Cortex of kidney (tissue), 1 donor: Measurements from ENCODE around the gene WRAP73.

ENCODE experiments used
- DNase-seq: peaks from one replicate; lab custom pipeline; 2025; lab: John Stamatoyannopoulos, UW

WRAP73 gene

DNA sequence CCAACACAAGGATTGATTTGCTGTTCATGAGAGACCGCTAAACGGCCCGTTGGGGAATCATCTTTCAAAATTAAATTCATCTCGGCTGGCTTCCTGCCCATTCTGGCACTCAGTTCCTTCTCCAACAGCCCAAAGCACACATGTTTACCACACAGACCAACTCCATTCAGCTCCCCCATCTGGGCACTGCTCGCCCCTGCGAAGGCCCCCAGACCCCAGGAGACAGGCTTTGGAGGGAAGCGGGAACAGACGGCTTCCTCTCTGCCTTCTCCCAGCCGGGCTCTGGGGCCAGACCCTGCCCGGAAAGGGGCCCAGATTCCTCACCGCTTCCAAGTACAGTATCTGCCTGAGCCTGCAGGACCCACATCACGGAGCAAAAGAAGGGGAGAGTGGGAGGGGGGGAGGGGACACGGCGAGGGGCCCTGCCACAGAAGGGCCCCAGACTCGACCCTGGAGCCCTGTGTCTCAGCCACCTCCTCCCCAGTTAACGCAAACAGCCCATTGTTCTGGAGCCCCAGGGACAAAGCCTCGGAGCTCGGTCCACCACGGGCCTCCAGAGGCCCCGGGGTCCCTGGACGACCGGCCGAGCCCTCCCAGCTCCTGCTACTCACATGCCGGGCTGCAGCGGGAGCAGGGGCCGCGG, 39.3 kb downstream of the WRAP73 start:
- DNase-seq, result no peak

DNA sequence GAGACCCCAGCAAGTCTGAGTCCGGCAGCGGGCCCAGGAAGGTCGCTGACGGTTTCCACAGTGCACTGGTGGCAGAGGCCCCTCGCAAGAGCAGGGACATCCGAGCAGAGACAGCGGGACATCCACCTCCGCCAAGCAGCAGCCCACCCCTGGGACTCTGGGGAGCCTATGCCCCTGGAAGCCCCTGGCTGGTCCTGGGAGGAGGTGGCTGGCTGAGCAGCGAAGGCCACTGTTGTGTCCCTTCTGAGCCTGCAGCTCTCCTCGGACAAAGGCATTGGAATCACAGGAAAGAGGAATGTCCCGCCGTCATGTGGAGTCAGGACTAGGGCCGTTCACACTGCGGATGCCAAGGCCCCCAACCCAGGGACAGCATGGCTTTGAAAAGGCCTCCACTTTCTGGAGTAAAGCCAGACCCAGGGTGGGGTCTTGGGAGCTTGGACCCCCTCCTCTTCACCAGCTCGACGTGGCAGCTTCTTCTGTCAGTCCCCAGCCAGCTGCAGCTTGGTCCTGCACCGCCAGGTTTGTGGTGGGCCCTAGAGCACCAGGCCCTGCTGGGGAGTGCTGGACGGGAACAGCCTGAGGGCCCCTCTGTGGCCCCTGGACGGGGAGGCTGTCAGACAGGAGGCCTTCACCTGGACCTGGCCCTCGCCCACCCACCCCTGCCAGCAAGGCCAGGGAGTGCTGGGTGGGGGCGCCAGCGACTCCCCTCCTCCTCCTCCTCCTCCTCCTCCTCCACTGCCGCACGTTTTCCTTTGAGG, 40.0 kb downstream of the WRAP73 start:
- no peak for DNase-seq

DNA sequence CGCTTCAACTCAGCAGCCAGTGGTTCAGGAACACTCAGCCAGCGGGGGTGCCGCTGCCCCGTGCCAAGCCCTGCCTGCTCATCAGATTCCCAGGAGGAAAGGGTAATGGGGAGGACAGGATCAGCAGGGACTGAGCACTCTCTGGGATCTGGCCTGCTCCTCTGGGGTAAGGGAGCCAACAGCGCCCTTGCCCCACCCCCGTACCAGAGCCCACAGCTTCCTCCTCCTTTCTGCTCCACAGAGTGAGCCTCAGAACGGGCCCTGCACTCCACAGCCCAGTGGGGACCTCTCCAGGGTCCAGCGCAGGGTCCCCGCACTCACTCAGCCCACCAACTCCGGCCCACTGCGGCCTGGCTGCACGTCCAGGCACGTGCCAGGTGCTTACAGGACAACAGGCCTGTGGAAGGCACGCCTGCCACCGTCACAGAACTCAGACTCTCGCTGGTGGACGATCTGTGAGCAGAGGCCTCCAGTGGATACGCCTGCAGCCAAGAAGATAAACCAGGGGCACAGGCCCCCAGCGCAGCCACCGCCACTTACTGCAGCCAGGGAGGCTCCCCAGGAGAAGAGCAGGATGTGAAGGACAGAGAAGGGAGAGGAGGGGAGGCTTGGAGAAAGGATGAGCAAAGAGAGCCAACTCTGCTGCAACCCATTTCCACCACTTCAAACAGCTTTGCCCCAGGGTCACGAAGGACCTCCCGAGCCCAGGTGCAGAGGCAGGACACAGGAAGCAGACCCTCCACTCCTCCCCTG, 40.7 kb downstream of the WRAP73 start:
- no peak for DNase-seq

DNA sequence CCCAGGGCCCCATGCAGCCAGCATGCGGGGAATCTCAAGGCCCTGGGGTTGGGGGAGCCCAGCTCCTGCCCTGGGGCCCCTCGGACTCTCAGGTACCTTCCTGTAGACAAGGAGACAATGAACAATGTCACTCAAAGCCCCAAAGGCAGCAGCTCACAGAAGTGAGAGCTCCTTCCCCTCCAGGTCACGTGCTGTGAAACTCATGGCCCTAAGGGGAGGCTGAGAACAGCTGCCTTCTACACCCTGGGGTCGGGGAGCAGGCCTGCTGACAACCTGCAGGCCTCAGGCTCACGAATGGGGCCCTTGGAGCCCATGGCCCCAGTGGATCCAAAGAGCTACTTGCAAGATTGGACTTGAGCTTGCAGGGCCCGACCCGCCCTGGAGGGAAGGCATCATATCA, 41.7 kb downstream of the WRAP73 start:
- DNase-seq, result no peak

GRCh38 chr1:3607703-3608065, 42.2 kb downstream of the WRAP73 start:
- DNase-seq, result no peak

- DNase-seq, result no peak
Measured at GRCh38 chr1:3606779-3607702, 42.9 kb downstream of the WRAP73 start.

DNA sequence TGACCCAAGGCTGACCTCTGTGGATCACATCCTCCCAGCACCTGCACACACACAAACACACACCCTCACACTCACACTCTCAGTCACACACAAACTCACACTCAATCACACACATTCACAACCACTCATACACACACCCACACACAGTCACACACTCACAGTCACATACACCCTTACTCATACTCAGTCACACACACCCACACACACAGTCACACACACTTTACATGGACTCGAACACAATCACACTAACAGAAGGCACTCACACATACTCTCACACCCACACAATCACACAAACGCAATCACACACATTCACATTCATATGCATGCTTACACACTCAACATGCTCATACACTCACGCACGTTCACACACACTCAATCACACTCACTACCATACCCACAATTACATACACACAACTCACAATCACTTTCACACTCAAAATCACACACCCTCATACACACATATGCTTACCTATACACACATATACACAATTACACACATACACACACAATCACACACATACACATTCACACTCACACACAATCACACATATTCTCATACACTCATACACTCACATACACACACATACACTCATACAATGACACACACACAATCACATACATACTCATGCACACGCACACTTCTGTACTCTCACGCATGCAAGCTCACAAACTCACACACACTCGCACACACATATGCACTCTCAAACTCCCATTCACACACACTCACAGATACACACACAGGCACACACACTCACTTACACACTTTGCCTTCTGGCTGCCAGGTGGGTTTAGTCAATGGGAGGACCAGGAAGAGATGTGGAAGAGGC, 44.7 kb downstream of the WRAP73 start:
- no peak for DNase-seq

DNA sequence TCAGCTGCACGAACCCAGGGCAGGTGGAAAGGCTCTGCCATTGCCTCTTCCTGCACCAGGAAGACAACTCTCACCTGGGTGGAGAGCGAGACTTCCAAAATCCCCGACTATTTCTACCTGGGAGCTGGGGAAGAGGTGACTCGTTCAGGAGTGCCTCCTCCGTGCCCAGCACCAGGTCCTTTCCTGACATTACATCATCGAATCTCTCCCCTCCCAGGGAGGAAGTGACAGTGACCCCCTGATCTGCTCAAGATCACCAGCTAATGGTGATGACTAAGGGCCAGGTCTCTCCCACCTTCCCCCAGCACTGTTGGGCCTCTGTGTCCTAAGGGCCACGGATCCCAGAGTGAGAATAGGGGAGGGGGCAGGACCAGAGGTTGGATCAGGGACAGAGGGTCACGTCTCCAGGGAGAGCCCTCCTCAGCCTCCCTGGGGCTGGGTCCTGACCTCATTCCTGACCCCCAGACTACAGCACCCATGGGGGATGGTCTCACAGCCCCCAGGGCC, 45.4 kb downstream of the WRAP73 start:
- no peak for DNase-seq

DNA sequence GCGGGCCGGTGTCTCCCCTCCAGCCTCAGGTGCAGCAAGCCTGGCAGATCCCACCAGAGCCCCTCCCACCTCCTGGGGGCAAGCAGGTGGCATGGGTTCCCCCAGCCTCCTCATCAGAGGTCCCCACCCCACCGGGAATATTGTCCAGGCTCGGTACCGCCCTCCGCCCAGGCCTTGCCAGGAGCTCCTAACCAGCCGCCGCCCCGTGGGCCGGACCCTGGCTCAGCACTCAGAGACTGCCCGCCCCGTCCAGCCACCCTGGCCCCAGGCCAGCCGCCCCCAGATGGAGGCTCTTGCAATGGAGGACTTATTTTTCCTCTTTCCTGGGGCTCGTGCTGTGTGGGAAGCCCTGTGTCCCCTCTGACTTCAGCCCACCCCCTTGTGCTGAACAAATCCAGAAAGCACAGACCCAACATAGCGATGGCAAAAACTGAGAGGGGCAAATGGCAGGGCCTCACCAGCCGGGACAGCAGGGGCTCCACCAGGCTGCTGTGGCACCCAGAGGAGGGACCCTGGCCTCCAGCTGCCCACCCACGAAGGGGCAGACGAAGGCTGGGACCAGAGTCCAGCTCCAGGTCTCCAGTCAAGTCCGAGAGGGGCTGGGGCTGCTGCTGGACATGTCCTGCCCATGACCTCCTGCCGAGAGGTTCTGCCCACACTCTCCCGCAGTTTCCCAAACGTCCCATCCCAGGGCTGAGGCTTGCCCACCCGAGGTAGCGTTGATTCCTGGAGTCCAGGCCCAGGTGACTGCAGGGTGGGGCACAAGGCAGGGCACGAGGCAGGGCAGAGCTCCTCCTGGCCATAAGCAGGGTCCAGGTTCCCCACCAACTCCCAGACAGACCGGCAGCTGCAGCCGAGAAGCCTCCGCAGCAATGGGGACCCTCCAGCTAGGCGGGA, 46.1 kb downstream of the WRAP73 start:
- DNase-seq, result no peak

DNA sequence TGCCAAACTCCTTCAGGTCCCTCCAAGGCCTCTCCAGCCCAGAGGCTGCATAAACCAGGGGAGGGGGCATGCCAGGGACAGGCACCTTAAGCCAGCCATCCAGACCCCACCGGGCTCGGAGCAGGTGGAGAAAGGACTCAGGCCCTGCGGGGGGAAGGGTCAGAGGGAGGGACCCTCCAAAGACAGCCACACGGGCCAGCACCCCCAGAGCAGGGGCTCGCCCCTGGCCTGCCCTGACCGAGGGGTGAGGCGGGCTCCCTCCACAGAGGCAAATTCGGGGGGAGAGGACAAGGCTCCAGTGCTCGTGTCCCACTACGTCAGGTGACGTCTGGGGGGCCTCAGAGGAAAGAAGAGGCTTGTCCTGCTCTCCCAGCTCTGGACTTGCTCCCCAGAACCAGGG, 46.7 kb downstream of the WRAP73 start:
- no peak for DNase-seq

DNA sequence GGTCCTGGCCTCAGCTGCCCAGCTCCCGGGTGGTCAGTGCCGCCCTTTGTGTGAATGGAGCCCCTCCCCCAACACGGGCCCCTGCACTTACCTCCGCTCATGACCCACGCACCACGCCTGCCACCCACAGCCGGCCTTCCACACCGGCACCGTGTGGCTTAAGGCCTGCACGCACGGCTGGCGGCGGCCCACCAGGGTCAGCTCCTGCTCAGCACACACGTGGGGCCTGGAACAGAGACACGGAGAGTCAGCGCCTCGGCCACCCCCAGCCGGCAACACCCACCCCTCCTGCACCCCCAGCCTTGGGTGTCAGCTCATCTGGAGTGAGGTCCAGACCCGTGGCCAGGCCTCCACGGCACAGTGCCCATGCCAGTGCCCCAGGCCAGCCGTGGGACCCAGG, 47.5 kb downstream of the WRAP73 start:
- no peak for DNase-seq

GRCh38 chr1:3601743-3602142, 48.2 kb downstream of the WRAP73 start:
- DNase-seq, result no peak

GRCh38 chr1:3600354-3600753, 49.5 kb downstream of the WRAP73 start:
- DNase-seq, result no peak

- no peak for DNase-seq
Measured at GRCh38 chr1:3599816-3600215, 50.1 kb downstream of the WRAP73 start.

- DNase-seq, result no peak
Measured at GRCh38 chr1:3599286-3599811, 50.6 kb downstream of the WRAP73 start.

GRCh38 chr1:3598522-3599285, 51.2 kb downstream of the WRAP73 start:
- DNase-seq, result no peak

GRCh38 chr1:3598051-3598491, 51.8 kb downstream of the WRAP73 start:
- no peak for DNase-seq

DNA sequence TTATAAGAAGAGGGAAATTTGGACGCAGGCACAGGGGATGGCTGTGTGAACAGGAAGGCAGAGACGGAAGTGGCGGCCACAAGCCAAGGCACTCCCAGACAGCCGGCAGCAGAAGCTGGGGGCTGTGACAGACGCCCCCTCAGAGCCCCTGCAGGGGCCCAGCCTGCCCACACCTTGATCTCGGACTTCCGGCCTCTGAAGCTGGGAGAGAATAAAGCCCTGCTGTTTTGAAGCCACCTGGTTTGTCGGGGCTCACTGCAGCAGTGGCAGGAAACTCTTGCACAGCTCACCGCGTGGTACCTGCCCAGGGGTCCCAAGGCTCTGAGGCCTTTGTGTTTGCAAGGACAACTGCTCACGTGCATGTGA, 52.3 kb downstream of the WRAP73 start:
- no peak for DNase-seq
